ENCODE results near the gene GRM7. TPM values are rescaled to one million over a fixed set of nuclear protein-coding genes. Genes with fewer than 3 reads are reported as not detected.

Gene GRM7
- total RNA-seq, 3 donors from 2014 or later = 0.59 to 1.3 (median 1.1) TPM

DNA sequence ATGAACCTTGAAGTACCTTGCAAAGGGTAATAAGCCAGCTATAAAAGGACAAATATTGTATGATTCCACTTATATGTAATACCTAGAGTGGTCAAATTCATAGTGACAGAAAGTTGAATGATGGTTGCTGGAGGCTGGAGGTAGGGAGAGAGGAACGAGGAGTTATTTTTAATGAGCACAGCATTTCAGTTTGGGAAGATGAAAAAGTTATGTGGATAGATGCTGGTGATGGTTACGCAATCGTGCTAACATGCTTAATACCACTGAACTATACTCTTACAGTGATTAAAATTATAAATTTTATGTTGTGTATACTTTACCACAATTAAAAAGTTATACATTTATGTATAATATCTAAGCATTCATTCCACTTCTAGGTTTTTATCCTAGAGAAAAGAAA, 168.6 kb downstream of the GRM7 start:
- no peak overlapping the region for H3K27ac ChIP-seq
- no peaks in the 10 kb centered on the region for H3K9me3 ChIP-seq
- TF ChIP-seq POLR2AphosphoS5 (IDR thresholded peaks at IDR 0.05) (no peak), POLR2A (IDR thresholded peaks at IDR 0.05) (no peak)
- TF ChIP-seq, protein P1, sequence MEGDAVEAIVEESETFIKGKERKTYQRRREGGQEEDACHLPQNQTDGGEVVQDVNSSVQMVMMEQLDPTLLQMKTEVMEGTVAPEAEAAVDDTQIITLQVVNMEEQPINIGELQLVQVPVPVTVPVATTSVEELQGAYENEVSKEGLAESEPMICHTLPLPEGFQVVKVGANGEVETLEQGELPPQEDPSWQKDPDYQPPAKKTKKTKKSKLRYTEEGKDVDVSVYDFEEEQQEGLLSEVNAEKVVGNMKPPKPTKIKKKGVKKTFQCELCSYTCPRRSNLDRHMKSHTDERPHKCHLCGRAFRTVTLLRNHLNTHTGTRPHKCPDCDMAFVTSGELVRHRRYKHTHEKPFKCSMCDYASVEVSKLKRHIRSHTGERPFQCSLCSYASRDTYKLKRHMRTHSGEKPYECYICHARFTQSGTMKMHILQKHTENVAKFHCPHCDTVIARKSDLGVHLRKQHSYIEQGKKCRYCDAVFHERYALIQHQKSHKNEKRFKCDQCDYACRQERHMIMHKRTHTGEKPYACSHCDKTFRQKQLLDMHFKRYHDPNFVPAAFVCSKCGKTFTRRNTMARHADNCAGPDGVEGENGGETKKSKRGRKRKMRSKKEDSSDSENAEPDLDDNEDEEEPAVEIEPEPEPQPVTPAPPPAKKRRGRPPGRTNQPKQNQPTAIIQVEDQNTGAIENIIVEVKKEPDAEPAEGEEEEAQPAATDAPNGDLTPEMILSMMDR (IDR thresholded peaks at IDR 0.05) = no peak
- intact Hi-C loops (cut with DNase I; ENCODE audit: low total_unique reads) = no loop called here
- no peak overlapping the region for H3K4me3 ChIP-seq
- DNase-seq (ENCODE audit: low spot score in 2 of 2) = no peak
- H3K27me3 ChIP-seq = no peaks in the 10 kb centered on the region
- H3K36me3 ChIP-seq = no peaks in the 10 kb centered on the region
- no peaks in the 10 kb centered on the region for H3K4me1 ChIP-seq

DNA sequence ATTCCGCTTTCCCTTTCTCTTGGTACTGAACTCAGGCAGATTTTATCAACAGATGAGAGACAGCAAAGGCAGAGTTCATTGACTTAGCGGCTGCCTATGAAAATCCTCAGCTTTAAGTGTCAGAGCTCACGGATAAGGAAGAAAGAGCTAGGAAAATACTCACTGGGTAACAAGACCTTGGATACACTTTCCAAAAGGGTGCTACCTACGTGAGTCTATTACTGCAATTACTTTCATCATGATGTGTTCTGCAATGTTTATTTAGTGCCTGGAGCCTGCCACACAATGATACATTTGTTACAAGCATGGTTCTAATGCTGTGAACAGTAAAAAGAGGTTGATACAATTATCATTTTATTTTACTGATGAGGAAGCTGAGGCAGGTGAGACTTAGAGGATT, 177.5 kb downstream of the GRM7 start:
- H3K27ac ChIP-seq = no peak overlapping the region
- TF ChIP-seq, protein P1 (IDR thresholded peaks at IDR 0.05) = no peak
- TF ChIP-seq POLR2A (IDR thresholded peaks at IDR 0.05) (no peak), POLR2AphosphoS5 (IDR thresholded peaks at IDR 0.05) (no peak)
- DNase-seq (ENCODE audit: low spot score in 2 of 2) = no peak
- H3K9me3 ChIP-seq = no peaks in the 10 kb centered on the region
- no peaks in the 10 kb centered on the region for H3K27me3 ChIP-seq
- H3K4me1 ChIP-seq = no peaks in the 10 kb centered on the region
- H3K4me3 ChIP-seq = no peak overlapping the region
- intact Hi-C loops (cut with DNase I; ENCODE audit: low total_unique reads) = loop anchor here (10.0 kb wide), 1 partner anchor 1784 kb away; no protein-coding TSS in a partner anchor
- no peaks in the 10 kb centered on the region for H3K36me3 ChIP-seq

DNA sequence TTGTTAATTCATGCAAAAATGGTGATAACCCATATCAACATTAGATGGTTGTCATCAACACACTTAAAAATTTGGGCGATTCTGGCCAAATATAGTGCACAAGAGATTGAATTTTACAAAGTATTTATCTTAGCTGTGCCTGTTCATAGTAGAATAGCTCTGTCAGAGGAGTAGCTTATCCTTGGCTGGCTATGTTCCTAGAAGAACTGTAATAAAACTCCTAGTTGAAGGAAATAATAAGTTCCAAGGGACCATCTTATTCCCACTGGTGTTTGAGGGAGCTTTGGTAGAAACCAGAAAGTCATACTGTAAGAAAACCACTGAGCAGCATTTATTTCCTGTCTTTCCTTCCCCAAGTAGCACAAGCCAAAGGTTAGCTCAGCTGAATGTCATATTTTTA, 201.8 kb downstream of the GRM7 start:
- H3K27ac ChIP-seq = no peak overlapping the region
- no peaks in the 10 kb centered on the region for H3K36me3 ChIP-seq
- intact Hi-C loops (cut with DNase I; ENCODE audit: low total_unique reads) = no loop called here
- H3K27me3 ChIP-seq = no peaks in the 10 kb centered on the region
- DNase-seq (ENCODE audit: low spot score in 2 of 2) = no peak
- H3K9me3 ChIP-seq = peaks cover 0 to 3% of the 10 kb centered on the region in 2 donors
- TF ChIP-seq, protein P1 (IDR thresholded peaks at IDR 0.05) = no peak
- TF ChIP-seq POLR2AphosphoS5 (IDR thresholded peaks at IDR 0.05) (no peak), POLR2A (IDR thresholded peaks at IDR 0.05) (no peak)
- H3K4me1 ChIP-seq = no peaks in the 10 kb centered on the region
- H3K4me3 ChIP-seq = no peak overlapping the region

DNA sequence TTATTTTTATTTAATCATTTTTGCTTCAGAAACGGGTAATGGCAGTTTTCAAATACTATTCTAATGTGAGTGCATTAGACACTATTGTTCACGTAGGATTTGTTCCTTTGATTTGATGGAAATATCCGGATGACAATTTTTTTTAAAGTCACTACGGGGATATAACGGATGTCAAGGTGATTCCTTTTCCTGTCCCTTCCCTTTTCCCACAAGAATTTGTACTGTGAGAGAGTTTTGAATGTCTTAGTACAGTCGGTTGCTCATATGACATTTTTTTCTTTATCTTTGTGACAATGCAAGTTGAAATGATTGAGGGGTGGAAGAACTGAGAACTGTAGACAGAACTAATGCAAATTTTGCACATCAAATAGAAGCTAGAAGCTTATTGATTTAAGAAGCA, 209.5 kb downstream of the GRM7 start:
- H3K36me3 ChIP-seq = no peaks in the 10 kb centered on the region
- H3K27ac ChIP-seq = no peak overlapping the region
- intact Hi-C loops (cut with DNase I; ENCODE audit: low total_unique reads) = loop anchor here (10.0 kb wide), 1 partner anchor 1264 kb away; no protein-coding TSS in a partner anchor
- no peaks in the 10 kb centered on the region for H3K4me1 ChIP-seq
- peaks cover 0 to under 1% of the 10 kb centered on the region in 2 donors for H3K9me3 ChIP-seq
- TF ChIP-seq, protein P1 (IDR thresholded peaks at IDR 0.05) = no peak
- no peaks in the 10 kb centered on the region for H3K27me3 ChIP-seq
- no peak overlapping the region for H3K4me3 ChIP-seq
- DNase-seq (ENCODE audit: low spot score in 2 of 2) = no peak

DNA sequence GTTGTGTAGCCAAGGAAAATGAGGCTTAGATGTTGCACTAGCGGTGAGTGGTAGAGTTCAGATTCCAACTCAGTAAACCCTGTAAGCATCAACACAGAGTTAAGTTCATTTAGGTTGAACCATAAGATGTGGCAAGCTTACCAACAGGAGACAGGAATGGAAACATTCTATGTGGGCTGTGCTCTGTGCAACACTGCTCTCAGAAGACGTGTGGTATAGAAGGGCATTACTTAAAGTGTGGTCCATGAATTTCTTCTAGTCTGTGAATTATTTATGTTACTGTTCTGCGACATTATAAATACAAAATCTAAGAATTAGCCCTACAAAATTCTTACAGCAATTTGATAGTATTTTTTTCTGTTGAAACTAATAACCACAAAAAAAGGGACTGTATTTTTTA, 213.3 kb downstream of the GRM7 start:
- H3K27ac ChIP-seq = no peak overlapping the region
- no peaks in the 10 kb centered on the region for H3K4me1 ChIP-seq
- TF ChIP-seq, protein P1 (IDR thresholded peaks at IDR 0.05) = no peak
- TF ChIP-seq POLR2A (IDR thresholded peaks at IDR 0.05) (no peak), POLR2AphosphoS5 (IDR thresholded peaks at IDR 0.05) (no peak)
- H3K9me3 ChIP-seq = no peaks in the 10 kb centered on the region
- H3K36me3 ChIP-seq = no peaks in the 10 kb centered on the region
- H3K27me3 ChIP-seq = no peaks in the 10 kb centered on the region
- no peak for DNase-seq (ENCODE audit: low spot score in 2 of 2)
- intact Hi-C loops (cut with DNase I; ENCODE audit: low total_unique reads) = loop anchor here (10.0 kb wide), 1 partner anchor 1261 kb away; no protein-coding TSS in a partner anchor
- H3K4me3 ChIP-seq = no peak overlapping the region
